Gastroesophageal sphincter (tissue), 4 donors: Measurements from ENCODE around the gene HPN. TPM values are rescaled to one million over a fixed set of nuclear protein-coding genes. Genes with fewer than 3 reads are reported as not detected.

ENCODE experiments used
- ATAC-seq: fragments of 150-250 bp; one replicate; pipeline ENCODE4 v1.9.1; 2016; ENCODE audit warnings: mild to moderate bottlenecking, moderate library complexity
- H3K27ac ChIP-seq, 4 donors: fragments of 200-600 bp; sonication (generic) in 3 of 4; 1 replicate in 3 of 4; 2 replicates in 1 of 4; pipeline ENCODE4 v1.5.1; 2016 to 2019
- H3K27me3 ChIP-seq: fragments of 200-600 bp; sonication (generic); one replicate; pipeline ENCODE4 v1.5.1; 2019
- H3K36me3 ChIP-seq, 2 donors: fragments of 200-600 bp; sonication (generic); one replicate each; pipeline ENCODE4 v1.5.1; 2019; ENCODE audit warnings: control low read depth in 1 of 2
- H3K4me1 ChIP-seq, 3 donors: fragments of 200-600 bp; sonication (generic); 1 replicate in 2 of 3; 2 replicates in 1 of 3; pipeline ENCODE4 v1.5.1; 2016 to 2019; ENCODE audit warnings: control low read depth in 2 of 3
- H3K4me3 ChIP-seq, 2 donors: fragments of 200-600 bp; sonication (generic); one replicate each; pipeline ENCODE4 v1.5.1; 2019; ENCODE audit warnings: mild to moderate bottlenecking in 1 of 2, moderate library complexity in 1 of 2
- H3K9me3 ChIP-seq, 3 donors: fragments of 200-600 bp; sonication (generic); one replicate each; pipeline ENCODE4 v1.5.1; 2017 to 2019; ENCODE audit warnings: control low read depth in 2 of 3
- EP300 ChIP-seq: sonication (generic); formaldehyde crosslinking; IDR thresholded peaks from one replicate; pipeline ENCODE4 v1.6.1; 2017; ENCODE audit warnings: antibody characterized with exemption, mild to moderate bottlenecking
- POLR2A ChIP-seq, 2 donors: fragments of 450-650 bp; IDR thresholded peaks; one replicate each; pipeline ENCODE4 v1.6.1; 2017; ENCODE audit warnings: antibody characterized with exemption in 2 of 2, mild to moderate bottlenecking in 2 of 2, moderate library complexity in 1 of 2
- POLR2AphosphoS5 ChIP-seq: sonication (generic); formaldehyde crosslinking; IDR thresholded peaks from one replicate; pipeline ENCODE4 v1.6.1; 2017; ENCODE audit warnings: antibody characterized with exemption
- WGBS, 2 donors: methylation state at CpG; one replicate each; pipeline ENCODE4 v1.1.5; 2018; ENCODE audit warnings: low coverage in 1 of 2; 5-methylcytosine and 5-hydroxymethylcytosine counted together
- total RNA-seq, 4 donors: library from RNA; depleted of rRNA; stranded (reverse); fragments of >200 nt; gene quantifications; one replicate each; pipeline ENCODE4 v1.1.0, GENCODE V29; 2016
- TF ChIP-seq, protein P1 (sequence below), 4 experiments: fragments of 200-600 bp in 2 of 4; fragments of 450-650 bp in 2 of 4; sonication (generic) in 1 of 4; IDR thresholded peaks; one replicate each; pipeline ENCODE4 v1.5.1; 2017 to 2019; ENCODE audit warnings: antibody characterized with exemption in 4 of 4, mild to moderate bottlenecking in 2 of 4, moderate library complexity in 2 of 4

Gene HPN
- total RNA-seq, 4 donors from 2014 or later, result 0.17 to 1.2 (median 0.27) TPM; not detected in 1

DNA sequence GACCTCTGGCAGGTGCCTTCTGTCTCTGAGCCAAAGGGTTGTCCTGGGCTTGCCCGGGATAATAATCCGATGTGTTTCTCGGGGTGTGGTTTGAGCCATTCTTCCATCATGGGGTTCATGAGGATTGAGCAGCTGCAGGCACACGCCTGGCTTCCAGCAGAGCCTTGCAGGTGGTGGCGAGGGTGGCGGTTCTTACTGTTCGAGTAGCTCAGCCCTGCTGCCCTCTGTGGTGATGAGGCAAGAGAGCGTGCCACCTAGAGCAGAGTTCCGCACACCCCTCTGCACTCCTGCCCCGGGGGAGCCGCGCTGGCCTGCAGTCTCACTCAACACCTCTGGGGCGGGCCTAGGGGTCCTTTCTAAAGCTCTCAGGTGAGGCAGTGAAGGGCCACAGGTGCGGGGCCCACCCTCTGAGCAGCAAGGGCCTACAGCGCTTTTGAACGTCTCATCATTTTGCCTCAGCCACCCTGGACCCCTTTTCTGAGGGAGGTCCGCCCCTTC is 7.5 kb upstream of the HPN start:
- Histone ChIP-seq H3K27ac (no peak overlapping the region), H3K36me3 (peaks cover 0 to 41% of the 10 kb centered on the region in 2 donors), H3K27me3 (no peaks in the 10 kb centered on the region), H3K9me3 (no peaks in the 10 kb centered on the region), H3K4me1 (peaks cover 0 to 54% (median 15%) of the 10 kb centered on the region in 3 donors), H3K4me3 (no peak overlapping the region)
- TF ChIP-seq EP300 (no peak), POLR2A (IDR thresholded peaks at IDR 0.05) (no peak), POLR2AphosphoS5 (no peak)
- TF ChIP-seq, protein P1, sequence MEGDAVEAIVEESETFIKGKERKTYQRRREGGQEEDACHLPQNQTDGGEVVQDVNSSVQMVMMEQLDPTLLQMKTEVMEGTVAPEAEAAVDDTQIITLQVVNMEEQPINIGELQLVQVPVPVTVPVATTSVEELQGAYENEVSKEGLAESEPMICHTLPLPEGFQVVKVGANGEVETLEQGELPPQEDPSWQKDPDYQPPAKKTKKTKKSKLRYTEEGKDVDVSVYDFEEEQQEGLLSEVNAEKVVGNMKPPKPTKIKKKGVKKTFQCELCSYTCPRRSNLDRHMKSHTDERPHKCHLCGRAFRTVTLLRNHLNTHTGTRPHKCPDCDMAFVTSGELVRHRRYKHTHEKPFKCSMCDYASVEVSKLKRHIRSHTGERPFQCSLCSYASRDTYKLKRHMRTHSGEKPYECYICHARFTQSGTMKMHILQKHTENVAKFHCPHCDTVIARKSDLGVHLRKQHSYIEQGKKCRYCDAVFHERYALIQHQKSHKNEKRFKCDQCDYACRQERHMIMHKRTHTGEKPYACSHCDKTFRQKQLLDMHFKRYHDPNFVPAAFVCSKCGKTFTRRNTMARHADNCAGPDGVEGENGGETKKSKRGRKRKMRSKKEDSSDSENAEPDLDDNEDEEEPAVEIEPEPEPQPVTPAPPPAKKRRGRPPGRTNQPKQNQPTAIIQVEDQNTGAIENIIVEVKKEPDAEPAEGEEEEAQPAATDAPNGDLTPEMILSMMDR (IDR thresholded peaks at IDR 0.05), result no peak
- WGBS, 2 donors, result 100% methylated on average over 1 to 5 of the region's 17 CpGs
- no peak for ATAC-seq

DNA sequence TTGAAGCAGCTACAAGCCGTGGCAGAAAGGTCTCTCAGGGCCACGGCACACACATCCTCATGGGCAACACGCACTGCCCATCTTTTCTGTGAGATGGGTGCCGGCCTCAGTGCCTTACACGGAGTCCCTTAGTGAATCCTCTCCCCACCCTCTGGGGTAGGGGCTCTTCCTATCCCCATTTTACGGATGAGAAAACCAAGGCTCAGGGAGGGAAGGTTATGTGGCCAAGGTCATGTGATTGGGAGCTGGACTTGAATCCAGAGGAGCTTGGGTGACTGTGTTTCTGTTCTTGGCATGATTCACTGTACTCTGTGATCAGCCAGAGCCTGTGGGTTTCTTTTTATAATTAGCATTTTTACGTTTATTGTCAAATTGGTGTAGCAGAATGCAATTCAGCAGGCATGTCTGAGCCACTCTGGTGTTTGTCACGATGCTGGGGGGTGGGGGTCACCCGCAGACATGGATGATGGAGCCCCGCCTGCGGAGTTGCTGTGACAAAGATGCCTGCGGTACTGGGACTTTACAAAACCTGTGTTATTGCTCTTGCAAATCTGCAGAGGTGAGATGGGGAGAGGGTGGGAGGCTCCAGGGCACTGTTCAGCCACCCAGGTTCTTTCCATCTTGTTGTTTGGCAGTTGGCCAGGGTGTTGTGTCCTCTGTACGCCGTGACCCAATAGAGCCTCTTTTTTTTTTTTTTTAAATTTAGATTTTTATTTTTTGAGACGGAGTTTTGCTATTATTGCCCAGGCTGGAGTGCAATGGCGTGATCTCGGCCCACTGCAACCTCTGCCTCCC is 6.7 kb upstream of the HPN start:
- Histone ChIP-seq H3K4me3 (no peak overlapping the region), H3K4me1 (peaks cover 0 to 55% (median 11%) of the 10 kb centered on the region in 3 donors), H3K36me3 (peaks cover 0 to 41% of the 10 kb centered on the region in 2 donors), H3K9me3 (no peaks in the 10 kb centered on the region), H3K27ac (no peak overlapping the region), H3K27me3 (peaks cover 4% of the 10 kb centered on the region)
- ATAC-seq, result no peak
- TF ChIP-seq POLR2A (IDR thresholded peaks at IDR 0.05), result no peak
- TF ChIP-seq POLR2AphosphoS5, result no peak
- TF ChIP-seq EP300, result no peak
- TF ChIP-seq, protein P1 (IDR thresholded peaks at IDR 0.05), result no peak
- WGBS, 2 donors, result 85 to 86% methylated on average over 5 to 10 of the region's 17 CpGs

DNA sequence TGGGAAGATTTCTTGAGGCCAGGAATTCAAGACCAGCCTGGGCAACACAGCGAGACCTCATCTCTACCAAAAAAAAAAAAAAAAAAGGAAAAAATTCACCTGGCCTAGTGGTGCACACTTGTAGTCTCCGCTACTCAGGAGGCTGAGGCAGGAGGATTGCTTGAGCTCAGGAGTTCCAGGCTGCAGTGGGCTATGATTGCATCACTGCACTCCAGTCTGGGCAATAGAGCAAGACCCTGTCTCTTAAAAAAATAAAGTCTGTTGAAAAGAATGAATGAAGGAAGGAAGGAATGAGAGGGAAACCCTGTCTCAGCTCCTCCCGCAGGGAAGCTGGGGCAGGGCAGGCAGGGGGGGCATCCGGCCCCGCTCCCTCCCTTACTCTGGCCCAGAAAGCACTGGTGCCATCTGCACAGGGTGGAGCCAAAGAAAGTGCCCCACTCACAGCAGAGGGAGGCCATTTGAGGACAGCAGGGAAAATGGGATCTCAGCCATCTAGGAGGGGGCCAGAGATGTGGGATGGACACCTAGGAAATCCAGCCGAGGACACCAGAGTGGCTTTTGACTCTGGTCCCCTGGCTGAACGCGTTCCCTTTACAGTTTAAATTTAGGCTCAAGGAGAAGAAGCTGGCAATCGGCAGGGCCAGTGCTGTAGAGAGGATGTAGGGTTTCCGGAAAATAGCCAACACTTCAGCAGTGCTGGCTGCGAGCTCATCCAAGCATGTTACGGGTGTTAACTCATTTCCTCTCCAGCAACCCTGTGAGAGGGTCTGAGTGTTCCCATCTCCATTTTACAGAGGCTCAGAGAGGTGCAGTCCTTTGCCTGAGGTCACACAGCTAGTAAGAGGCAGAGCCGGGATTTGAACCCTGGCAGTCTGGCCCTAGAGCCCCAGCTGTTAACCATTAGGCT is 3.6 kb upstream of the HPN start:
- Histone ChIP-seq H3K9me3 (no peaks in the 10 kb centered on the region), H3K27me3 (peaks cover 32% of the 10 kb centered on the region), H3K27ac (peak overlapping the region in 3 of 4 donors; percentile 60 to 77 (median 71)), H3K4me3 (no peak overlapping the region), H3K4me1 (peaks cover 0 to 58% (median 30%) of the 10 kb centered on the region in 3 donors), H3K36me3 (peaks cover 0 to 41% of the 10 kb centered on the region in 2 donors)
- peak; percentile 11 for ATAC-seq
- no peak for TF ChIP-seq POLR2A (IDR thresholded peaks at IDR 0.05)
- TF ChIP-seq, protein P1 (IDR thresholded peaks at IDR 0.05), result no peak
- TF ChIP-seq POLR2AphosphoS5, result no peak
- no peak for TF ChIP-seq EP300
- WGBS, 2 donors, result 54 to 67% methylated on average over 3 to 11 of the region's 13 CpGs

DNA sequence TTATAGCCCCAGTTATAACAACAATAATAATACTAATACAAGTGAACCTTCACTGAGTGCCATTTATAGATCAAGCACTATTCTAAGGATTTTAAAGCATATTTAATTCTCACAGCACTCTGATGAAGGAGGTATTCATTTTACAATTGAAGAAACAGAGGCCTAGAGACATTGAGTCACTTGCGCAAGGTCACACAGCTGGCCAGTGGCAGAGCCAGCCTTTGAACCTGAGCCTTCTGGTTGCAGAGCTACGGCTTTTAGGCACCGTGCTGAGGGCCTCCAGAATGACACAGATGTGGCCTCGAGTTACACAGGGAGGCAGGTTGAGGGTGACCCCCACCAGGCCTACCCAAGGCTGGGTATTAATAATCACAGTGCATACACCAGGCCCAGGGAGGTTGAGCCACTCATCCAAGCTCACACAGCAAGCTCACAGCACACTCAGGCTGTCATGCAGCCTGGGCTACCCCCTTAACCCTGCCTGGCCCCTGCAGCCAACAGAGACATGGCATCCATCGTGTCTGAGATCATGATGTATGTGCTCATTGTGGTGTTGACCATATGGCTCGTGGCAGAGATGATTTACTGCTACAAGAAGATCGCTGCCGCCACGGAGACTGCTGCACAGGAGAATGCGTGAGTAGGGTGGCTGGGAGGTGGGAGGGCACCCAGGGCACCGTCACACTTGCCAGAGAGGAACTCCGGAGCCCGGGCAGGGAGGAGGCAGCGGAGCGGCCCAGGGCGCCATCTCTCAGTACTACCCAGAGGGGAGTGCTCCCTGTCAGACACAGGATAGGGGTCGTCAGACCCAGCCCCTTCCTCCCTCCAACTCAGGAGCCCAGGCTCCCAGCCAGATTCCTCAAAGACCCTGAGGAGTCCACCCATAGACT is 2.7 kb upstream of the HPN start:
- no peaks in the 10 kb centered on the region for H3K9me3 ChIP-seq
- WGBS, 2 donors, result 60 to 64% methylated on average over 5 to 6 of the region's 17 CpGs
- H3K36me3 ChIP-seq, result peaks cover 0 to 34% of the 10 kb centered on the region in 2 donors
- peak overlapping the region in 3 of 4 donors; percentile 67 to 77 (median 71) for H3K27ac ChIP-seq
- ATAC-seq, result no peak
- H3K4me3 ChIP-seq, result peak overlapping the region in 1 of 2 donors; percentile 23
- peaks cover 32% of the 10 kb centered on the region for H3K27me3 ChIP-seq
- TF ChIP-seq EP300 (no peak), POLR2A (IDR thresholded peaks at IDR 0.05) (peak in 1 of 2 donors; percentile 9)
- H3K4me1 ChIP-seq, result peaks cover 0 to 61% (median 30%) of the 10 kb centered on the region in 3 donors
